A172 (cell line): ENCODE results near the gene WDTC1. TPM values are rescaled to one million over a fixed set of nuclear protein-coding genes. Genes with fewer than 3 reads are reported as not detected.
A peak's percentile ranks its signal among the peaks of the same experiment; 100 is the strongest.

Experiments
- DNase-seq: peaks from one replicate; pipeline ENCODE4 v3.0.0-alpha.2; 2015; ENCODE audit warnings: low spot score
- total RNA-seq: library from RNA; depleted of rRNA; stranded (reverse); fragments of >200 nt; shearing (Covaris generic); gene quantifications from 2 replicates; pipeline ENCODE4 v1.2.3, GENCODE V29; 2014

The WDTC1 gene
- total RNA-seq, 1 experiment from 2014 or later = 8.8 TPM

GRCh38 chr1:27335506-27336422, 101.3 kb downstream of the WDTC1 start:
- no peak for DNase-seq

GRCh38 chr1:27336756-27337155, 102.3 kb downstream of the WDTC1 start:
- no peak for DNase-seq

GRCh38 chr1:27338751-27339150, 104.3 kb downstream of the WDTC1 start:
- DNase-seq = no peak

- DNase-seq = no peak
Observed at GRCh38 chr1:27339213-27339612, 104.8 kb downstream of the WDTC1 start.

- peak; percentile 49 for DNase-seq
Observed at GRCh38 chr1:27341525-27342252, 107.3 kb downstream of the WDTC1 start, which contains the start of gene SYTL1. Gene SYTL1 (plus strand): TSS chr1:27342022. CDS start chr1:27345335, 3,313 bp downstream.

- no peak for DNase-seq
Observed at GRCh38 chr1:27342391-27342777, 108.0 kb downstream of the WDTC1 start.

- no peak for DNase-seq
Observed at GRCh38 chr1:27342778-27343638, 108.6 kb downstream of the WDTC1 start.

GRCh38 chr1:27343639-27344025, 109.2 kb downstream of the WDTC1 start:
- DNase-seq = no peak

GRCh38 chr1:27345272-27345671, 110.8 kb downstream of the WDTC1 start:
- DNase-seq = no peak

- DNase-seq = no peak
Observed at GRCh38 chr1:27346357-27346756, 111.9 kb downstream of the WDTC1 start.

GRCh38 chr1:27346991-27347624, 112.7 kb downstream of the WDTC1 start:
- DNase-seq = peak; percentile 26

GRCh38 chr1:27348861-27349783, 114.7 kb downstream of the WDTC1 start:
- no peak for DNase-seq

- no peak for DNase-seq
Observed at GRCh38 chr1:27349784-27350662, 115.6 kb downstream of the WDTC1 start.

- DNase-seq = no peak
Observed at GRCh38 chr1:27350663-27351540, 116.5 kb downstream of the WDTC1 start.

- DNase-seq = no peak
Observed at GRCh38 chr1:27351541-27352107, 117.2 kb downstream of the WDTC1 start.

- DNase-seq = no peak
Observed at GRCh38 chr1:27353166-27353565, 118.7 kb downstream of the WDTC1 start.

- no peak for DNase-seq
Observed at GRCh38 chr1:27353629-27354028, 119.2 kb downstream of the WDTC1 start.

- DNase-seq = no peak
Observed at GRCh38 chr1:27355683-27356082, 121.3 kb downstream of the WDTC1 start.
